Activated CD4-positive, alpha-beta T cell treated with anti-CD3 and anti-CD28 coated beads, Interleukin-2, amount 50 U/mL, for 24 hours (primary cell): ENCODE data around the gene SSBP4.

Experiments used
- DNase-seq, 2 donors: peaks; one replicate each; pipeline ENCODE4 v3.0.0-alpha.2; 2020; ENCODE audit warnings: low read depth in 1 of 2, low spot score in 1 of 2

The SSBP4 gene

DNA sequence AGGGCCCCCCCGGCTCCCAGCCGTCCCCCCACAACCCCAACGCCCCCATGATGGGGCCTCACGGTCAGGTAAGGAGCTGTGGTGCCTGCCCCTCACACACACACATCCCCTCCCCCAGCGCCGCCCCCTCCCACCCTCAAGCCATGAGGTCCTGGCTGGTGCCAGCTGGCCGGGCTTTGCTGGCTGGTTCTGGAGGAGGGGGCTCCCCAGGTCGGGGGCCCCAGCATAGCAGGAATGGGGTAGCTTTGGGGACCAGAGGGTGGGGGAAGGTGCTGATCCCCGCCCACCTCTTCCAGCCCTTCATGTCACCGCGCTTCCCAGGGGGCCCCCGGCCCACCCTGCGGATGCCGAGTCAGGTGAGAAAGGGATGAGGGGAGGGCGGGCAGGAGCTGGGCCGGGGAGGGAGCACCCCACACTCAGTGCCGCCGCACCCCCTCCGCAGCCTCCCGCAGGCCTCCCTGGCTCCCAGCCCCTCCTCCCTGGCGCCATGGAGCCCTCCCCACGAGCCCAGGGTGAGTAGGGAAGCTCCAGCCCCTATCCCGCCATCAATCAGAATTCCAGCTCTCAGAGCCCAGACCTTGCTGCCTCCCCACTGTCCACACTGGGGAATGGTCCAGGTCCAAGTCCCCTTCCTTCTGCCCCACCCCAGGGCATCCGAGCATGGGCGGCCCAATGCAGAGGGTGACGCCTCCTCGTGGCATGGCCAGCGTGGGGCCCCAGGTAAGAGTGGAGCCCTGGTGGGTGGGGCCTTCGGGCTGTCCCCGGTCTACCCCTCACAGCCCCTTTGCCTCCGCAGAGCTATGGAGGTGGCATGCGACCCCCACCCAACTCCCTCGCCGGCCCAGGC is 12.4 kb downstream of the SSBP4 start:
- no peak for DNase-seq

DNA sequence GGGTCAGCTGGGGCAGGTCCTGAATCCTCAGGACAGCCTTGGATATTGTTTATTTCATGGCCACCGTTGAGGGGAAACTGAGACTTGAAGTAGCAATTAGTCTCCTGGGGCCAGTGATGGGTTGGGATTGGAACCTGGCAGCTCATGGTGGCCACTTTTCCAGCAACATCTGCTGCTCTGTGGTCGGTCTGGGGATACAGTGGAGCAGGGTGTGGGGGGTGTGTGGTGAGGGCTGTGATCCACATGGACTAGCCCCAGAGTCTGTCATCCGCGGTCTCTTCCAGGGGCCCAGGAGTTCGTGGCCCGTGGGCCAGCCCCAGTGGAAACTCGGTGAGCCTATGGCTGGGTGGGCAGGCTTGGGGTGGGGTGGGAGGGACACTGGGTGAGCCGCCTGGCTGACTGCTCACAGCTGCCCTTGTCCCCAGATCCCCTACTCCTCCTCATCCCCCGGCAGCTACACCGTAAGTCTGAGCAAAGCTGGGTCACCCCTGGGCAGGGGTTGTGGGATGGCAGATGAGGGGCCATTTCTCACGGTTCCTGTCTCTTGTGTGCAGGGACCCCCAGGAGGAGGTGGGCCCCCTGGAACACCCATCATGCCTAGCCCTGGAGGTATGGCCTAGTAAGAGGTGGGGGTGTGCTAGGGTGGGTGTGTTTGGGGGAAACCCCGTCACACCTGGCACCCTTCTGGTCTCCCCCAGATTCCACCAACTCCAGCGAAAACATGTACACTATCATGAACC is 13.2 kb downstream of the SSBP4 start:
- DNase-seq, result no peak

DNA sequence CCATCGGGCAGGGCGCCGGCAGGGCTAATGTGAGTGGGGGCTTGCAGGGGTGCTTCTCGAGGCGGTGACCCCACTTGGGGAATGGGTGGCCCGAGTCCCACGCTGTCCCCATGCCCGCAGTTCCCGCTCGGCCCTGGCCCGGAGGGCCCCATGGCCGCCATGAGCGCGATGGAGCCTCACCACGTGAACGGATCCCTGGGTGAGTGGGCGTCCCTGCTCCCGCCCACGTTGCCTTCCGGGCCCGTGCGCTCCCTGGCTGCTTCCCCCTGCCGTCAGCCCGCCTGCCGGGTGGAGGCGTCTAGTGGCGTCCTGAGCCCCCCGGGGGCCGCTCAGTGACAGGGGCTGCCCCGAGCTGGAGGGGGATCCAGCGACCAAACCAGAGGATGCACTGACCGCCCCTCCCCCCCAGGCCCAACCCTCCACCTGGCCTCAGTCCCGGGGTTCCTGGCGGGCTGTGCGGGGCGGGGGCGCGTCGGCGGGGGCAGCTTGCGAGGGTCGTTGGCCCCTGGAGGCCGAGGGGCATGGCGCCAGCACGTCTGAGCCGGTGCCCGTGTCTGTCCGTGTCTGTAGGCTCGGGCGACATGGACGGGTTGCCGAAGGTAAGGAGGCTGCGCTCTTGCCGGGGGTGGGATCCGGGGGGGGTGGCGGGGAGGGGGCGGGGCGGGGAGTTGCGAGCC is 14.0 kb downstream of the SSBP4 start:
- DNase-seq, result no peak

DNA sequence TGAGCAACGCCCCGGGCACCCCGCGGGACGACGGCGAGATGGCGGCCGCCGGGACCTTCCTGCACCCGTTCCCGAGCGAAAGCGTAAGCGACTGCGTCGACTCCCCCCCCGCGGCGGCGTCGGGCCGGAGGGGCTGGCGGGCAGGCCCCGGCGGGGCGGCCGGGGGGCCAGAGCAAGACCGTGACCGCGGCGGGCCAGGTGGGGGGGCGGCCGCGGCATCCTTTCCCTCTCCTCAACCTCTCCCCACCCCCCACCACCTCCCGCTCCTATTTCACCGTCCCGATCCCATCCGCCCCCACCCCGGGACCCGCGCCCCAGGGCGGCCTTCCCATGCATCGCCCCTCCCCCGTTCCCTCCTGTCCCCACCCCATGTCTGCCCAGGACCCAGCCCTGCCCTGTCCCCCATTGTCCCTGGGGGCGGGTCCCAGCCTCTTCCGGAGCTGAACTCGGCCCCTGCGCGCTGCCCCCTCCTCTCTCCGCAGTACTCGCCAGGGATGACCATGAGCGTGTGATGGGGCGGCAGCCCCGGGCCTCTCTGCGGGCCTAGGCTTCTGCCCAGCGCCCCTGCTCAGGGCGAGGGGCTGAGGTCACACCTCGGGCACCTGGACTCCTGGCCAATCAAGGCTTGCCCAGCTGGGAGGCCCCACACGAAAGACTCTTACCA is 14.7 kb downstream of the SSBP4 start:
- no peak for DNase-seq

DNA sequence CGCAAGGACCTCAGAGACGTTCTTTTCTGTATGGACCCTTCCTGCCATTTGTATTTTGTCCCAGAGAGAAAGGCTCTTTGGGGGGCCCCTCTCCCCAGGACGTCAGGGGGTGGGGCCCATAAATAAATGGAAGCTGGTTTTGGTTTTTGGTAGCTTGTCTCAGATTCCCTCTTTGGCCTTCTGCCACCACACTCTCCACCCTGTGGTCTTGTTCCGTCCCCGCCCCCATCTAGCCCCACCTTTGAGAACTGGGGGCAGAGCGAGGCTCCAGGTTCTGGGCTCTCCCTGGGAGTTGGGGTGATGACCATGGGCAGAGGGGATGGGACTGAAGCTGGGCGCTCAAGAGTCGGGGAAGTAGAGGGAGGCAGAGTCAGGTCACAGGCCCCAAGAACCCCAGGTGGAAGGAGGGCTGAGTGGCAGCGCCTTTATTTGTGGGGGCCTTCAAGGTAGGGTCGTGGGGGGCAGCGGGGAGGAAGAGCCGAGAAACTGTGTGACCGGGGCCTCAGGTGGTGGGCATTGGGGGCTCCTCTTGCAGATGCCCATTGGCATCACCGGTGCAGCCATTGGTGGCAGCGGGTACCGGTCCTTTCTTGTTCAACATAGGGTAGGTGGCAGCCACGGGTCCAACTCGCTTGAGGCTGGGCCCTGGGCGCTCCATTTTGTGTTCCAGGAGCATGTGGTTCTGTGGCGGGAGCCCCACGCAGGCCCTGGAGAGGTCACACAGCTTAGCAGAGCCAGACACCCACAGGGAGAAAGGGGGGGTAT is 15.4 kb downstream of the SSBP4 start:
- no peak for DNase-seq

DNA sequence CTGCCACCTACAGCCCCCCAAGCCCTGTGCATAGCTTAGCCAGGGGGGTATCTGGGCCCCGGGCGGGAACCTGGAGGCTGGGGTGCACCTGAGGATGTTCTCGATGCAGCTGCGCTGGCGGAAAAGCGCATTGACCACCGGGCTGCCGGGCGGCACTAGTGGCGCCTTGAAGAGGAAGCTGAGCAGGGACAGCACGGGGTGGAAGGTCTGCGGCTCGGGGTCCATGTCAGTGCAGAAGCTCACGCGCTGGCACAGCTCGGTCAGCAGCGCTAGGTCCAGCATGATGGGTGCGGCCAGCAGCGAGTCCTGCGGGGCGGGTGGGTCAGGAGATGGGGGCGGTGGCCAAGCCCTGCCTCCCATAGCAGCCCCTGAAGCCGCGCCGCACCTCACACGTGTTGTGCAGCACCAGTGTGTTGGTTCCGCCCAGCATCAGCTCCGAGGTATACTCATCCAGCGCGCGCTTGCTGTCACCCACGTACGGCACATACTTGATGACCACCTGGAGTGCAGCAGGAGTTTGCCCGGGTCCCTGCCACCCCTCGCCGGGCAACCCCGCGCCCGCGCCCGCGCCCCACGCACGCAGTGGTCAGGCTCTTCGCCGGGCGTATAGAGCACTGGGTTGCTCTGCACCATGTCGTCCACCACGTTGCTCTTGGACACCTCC is 16.1 kb downstream of the SSBP4 start:
- DNase-seq, result no peak

DNA sequence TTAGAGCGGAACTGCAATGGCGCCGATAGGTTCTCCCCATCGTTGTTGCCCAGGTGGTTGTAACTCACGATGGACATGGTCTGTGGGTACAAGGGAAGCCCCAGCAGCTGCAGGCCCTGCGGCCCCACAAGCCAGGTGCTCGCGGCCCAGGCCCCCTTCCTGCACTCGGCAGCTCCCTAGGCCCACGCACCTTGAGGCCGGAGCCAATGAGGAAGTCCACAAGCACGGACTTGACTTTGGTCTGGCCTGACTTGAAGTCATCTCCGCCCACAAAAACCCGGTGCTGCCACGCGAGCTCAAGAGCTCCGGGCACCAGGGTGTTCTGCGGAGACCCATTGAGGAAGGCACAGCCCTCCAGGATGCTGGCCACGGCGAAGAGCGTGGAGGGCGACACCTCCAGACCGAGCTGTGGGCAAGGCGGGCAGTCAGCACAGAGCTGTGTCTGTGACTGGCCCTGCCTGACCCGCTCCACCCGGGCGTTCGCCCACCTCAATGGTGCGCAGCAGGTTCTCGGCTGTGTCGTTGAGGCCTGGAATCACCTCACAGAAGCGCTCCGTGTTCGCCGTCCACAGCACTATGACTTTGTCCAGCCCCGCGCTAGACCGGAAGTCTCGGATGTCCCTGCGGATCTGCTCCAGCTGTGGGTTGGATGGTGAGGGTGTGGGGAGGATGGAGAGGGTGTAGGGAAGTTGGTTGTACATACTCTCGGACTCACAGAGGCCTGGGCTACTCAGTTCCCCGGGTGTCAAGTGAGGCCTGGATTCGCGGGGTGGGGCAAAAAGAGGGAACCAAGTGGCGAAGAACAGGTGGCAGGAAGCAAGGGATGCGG is 16.9 kb downstream of the SSBP4 start:
- no peak for DNase-seq

DNA sequence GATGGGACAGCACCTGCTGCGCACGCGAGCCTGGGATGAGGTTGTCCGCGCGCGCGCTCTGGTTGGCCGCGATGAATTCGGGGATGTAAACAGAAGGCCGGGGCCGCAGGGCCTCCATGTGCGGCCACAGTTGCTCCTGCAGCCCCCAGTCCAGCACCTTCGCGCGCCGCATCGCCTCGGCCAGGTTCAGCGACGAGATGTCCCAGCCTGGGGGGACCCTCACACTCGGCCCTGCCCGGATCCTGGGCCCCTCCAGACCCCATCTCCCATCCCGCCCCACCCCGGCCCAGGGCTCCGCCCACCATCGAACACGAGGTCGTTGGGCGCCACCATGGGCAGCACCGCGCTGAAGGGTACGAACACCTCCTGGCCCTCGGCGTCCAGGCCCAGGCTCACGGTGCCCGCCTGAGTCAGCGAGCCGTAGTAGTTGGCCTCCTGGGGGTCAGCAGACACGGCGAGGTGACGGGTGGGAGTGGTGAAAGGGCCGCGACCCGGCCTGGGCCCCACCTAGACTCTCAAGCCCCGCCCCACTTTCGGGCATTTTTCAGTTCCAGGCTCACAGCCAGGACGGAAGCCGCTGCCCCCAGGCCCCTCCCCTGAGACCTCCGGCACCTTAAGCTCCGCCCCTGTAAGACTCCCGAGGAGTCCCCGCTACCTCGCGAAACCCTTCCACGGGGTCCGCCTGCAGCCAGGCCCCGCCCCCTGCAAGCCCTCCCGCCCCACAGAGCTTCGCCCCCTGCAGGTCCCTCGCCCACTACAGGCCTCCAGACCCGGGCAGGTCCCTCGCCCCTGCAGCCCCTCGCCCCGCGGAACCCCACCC is 17.7 kb downstream of the SSBP4 start:
- peak in 1 of 2 donors; percentile 46 for DNase-seq

DNA sequence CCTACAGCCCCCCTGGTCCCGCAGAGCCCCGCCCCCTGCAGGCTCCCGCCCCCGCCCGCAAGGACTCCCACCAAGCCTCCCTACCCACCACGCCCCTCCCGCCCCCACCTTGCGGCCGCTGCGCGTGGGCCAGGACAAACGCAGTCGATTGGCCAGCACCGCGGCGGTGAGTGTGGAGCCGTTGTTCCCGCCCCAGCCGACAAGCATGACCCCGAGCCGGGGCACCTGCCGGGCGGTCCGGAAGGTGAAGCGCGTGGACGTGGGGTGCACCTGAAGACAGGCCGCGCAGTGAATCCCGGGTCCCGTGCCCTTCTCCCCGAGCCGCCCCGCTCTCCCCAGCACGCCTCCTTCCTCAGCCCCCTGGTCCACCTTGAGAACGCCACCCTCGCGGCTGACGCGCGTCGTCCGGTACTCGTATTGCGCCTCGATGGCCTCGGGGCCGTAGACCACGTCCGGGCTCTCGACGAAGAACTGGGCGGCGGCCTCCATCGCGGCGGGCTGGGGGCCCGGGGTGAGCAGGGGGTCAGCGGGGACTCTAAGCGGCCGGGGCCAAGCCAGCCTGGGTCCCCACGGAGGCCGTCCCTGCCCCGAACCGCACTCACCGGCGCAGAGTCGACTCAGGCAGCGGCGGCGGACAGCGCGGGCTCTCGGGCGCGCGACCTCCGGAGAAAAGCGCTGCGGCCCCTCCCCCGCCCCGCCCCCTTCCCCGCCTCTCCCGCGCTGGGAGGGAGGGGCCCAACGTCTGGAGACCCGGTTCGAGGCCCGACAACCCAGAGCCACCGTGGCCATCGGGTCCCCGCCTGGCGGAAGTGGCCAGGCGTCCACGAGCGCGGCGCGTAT is 18.5 kb downstream of the SSBP4 start, which contains the start of gene ISYNA1:
TSS of gene ISYNA1 (minus strand) at position 643 of the 840 bp plus-strand sequence. CDS start at position 489, 154 bp downstream.
- DNase-seq, result no peak

DNA sequence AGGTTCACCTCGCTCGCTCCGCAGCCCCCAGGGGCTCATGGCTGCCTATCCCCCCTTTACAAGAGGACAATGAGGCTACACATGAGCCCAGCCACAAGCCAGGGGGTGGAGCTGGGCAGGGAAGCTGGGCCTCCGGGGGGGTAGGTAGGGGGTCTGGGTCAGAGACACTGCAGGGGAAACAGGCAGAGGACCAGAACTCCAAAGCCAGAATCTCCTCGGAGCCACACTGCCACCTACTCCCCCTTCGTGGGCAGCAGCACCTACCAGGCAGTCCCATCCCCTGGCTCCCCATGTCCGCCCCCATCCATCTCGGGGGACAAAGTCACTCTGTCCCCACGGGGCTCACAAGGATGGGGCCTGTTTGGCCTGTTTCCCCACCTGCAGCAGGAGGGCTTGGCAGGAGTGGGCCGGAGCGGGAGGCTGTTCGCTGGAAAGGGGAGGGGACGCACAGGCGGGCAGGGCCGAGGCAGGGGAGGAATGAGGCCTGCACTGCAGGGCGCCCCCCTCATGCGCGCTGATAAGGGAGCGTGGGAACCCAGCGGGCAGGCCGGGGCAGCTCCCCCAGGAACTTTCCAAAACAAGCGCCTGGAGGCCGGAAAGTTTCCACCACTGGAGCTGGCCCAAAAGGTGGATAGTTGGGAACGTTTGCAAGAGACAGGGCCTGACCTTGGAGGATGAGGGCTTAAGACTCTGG is 19.3 kb downstream of the SSBP4 start:
- DNase-seq, result no peak

DNA sequence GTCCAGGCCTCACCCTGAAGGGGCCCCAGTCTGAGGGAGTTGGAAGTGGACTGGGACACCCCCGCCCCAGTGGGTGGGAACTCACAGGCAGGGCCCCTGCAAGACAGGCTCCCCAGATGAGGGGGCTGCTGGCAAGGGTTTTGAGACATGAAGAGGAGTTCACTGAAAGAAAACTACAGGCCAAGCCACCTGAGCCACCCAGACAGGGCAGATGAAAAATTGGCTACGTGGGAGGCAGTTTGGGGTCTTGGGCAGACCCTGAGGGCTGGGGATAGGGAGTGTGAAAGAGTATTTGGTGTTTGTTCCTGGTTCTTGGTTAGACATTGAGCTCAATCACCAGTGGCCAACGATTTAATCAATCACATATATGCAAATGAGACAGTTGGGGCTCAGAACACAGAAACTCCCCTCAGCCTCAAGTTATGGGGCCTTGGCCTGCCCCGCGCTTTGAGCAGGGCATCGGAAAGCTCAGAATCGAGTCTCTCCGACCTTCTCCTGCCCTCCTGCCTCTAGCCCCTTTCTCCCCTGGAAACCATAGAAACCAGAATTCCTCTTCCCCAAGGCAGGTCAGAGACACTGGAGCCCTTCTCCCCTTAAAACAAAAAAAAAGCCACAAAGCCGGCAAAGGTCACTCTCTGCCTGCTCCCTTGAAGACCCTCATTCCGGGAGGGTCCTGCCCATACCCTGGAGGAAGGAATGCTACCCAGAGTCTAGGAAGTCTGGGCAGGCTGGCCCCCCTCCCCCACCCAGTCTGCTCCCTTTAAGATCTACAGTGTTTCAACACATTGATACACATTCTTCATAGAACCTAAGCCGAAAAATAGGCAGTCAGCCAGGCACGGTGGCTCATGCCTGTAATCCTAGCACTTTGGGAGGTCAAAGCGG is 20.1 kb downstream of the SSBP4 start:
- DNase-seq, result no peak

DNA sequence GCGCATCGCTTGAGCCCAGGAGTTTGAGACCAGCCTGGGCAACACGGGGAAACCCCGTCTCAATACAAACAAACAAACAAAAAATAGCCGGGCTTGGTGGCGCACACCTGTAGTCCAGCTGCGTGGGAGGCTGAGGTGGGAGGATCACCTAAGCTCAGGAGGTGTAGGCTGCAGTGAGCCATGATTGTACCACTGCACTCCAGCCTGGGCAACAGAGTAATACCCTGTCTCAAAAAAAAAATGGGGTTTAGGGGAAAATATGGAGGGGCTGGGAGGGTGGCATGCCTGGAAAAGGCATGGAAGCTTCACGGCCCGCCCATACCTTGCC is 20.7 kb downstream of the SSBP4 start:
- DNase-seq, result no peak

DNA sequence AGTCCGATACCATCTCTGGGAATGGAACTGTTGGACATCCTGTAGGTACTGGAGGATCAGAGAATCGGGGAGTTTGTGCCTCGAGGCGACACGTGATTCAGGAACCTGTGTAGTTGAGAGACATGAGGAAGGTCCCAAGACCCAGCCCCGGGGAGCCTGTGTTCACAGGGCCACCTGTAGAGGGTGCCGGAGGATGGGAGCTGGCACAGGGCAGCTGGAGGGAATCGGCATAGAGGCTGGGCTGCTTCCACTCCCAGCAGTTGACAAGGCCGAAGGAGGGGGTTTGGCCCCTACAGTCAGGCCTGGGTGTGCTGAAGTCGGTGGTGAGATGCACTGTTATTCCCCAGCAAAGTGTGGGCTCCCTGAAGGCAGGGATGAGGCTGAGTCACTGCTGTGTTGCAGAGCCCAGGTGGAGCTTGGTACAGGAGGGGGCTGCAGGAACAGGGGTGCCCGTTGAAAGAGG is 21.2 kb downstream of the SSBP4 start:
- DNase-seq, result no peak

DNA sequence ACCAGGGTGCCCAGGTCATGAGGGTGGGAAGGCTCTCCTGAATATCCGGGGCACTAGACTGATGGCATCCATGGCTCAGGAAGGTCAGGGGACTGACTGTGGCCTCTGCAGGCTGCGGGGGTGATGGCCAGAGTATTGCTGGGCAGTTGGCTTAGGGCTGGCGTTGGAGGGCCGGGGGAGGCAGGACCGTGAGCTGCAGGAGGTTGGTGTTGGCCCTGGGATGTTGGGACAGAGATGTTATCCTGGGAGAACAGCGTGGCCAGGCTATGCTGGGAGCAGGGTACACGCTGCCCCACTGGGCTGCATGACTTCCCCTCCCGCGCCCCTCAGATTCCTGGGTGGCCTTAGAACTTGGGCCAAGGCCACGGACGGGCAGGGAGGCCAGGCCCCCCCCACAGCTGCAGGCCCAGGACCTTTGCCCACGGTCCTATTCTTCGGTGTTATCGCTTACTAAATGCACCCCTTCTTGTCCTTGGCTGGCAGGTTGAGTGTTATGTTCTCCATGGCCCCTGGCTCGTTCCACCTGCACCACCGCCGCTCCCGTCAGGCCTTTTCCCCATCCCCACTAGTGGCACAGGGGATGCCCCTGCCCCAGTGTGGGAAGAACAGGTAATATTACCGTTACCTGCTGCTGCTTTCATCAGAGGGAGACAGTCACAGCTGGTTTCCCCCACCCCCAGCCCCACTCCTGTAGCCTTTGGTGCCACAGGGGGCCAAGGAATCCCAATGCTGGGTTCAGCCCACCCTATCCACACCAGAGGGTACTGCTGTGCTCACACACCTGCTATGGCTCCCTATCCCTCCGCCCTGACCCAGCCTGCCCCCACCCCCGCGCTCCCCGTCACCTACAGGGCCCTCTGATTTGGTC is 22.0 kb downstream of the SSBP4 start:
- DNase-seq, result no peak
